ENCODE measurements around the gene ASGR1. TPM values are rescaled to one million over a fixed set of nuclear protein-coding genes. Genes with fewer than 3 reads are reported as not detected.

The ASGR1 gene
- polyA plus RNA-seq, 3 donors = 82.0 to 126 (median 114) TPM

DNA sequence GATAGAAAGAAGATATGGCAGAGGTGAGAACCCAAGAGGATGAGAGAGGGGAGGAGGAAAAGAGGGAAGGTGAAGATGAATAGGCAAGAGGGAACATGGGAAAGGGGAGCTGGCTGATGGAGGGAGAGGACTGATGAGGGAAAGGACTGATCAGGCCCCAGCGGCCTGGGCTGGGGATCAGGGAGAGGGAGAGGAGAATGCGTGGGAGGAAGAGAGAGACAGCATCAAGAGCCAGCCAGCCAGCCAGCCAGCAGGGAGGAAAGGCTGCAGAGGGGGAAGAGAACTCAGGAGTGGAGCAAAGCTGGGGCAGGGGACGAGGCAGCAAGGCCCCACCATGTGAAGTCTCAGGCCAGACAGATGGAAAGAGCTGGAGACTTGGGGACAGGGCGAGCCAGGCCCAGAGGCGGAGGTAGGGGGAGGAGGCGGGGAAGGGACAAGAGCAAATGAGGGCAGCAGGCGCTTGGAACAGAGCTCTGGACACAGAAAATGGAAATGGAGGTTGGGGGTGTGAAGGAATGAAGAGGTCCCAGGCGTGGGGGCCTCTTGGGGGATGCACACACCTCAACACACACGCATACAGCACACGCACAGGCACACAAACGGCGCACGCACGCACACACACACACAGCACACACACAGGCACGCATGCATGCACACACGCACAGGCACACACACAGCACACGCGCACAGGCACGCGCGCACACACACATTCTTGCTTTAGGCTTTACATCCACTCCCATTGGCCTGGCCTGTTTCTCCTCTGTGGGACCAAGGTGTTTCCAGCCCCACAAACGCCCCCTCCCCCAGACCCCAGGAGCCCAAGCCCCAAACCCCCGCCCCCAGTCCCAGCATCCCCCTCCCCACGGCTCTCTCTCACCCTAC is 28.2 kb upstream of the ASGR1 start:
- Histone ChIP-seq H3K36me3 (replicated peaks in 1 of 2; ENCODE audit: control insufficient read depth in 1 of 2, insufficient read depth in 2 of 2, low read length in 2 of 2) (peaks cover 14 to 15% of the 10 kb centered on the region in 2 donors), H3K4me2 (replicated peaks; ENCODE audit: extremely low read depth, low read length, poor library complexity, severe bottlenecking) (no peak overlapping the region), H3K79me2 (ENCODE audit: insufficient read depth, low read length) (peaks cover 42% of the 10 kb centered on the region), H3K27me3 (ENCODE audit: control insufficient read depth in 2 of 2, insufficient read depth in 2 of 2, low read length in 2 of 2) (no peaks in the 10 kb centered on the region), H3K4me3 (replicated peaks in 1 of 3; ENCODE audit: low read depth in 2 of 3, low read length in 3 of 3) (no peak overlapping the region), H3K27ac (ENCODE audit: low read depth in 1 of 2, low read length in 2 of 2) (no peak overlapping the region), H4K20me1 (ENCODE audit: insufficient read depth, low read length) (peaks cover 41% of the 10 kb centered on the region), H3K4me1 (ENCODE audit: control insufficient read depth in 1 of 2, insufficient read depth in 2 of 2, low read length in 2 of 2) (peaks cover 15 to 17% of the 10 kb centered on the region in 2 donors), H2AFZ (ENCODE audit: insufficient read depth, low read depth, low read length, poor library complexity, severe bottlenecking) (no peak overlapping the region), H3K9ac (ENCODE audit: insufficient read depth, low read length, poor library complexity, severe bottlenecking) (no peak overlapping the region), H3K9me3 (replicated peaks in 1 of 2; ENCODE audit: control insufficient read depth in 1 of 2, insufficient read depth in 1 of 2, low read length in 2 of 2) (no peaks in the 10 kb centered on the region)
- 95% methylated on average over 17 of the region's 24 CpGs for WGBS (ENCODE audit: insufficient coverage)
- Mint-ChIP-seq H3K4me1 (peaks cover 37% of the 10 kb centered on the region), H3K36me3 (peaks cover 21 to 35% of the 10 kb centered on the region in 2 donors), H3K4me3 (no peak overlapping the region), H3K27me3 (ENCODE audit: low read depth in 3 of 3) (peaks cover 0 to 12% (median 4%) of the 10 kb centered on the region in 3 donors), H3K9me3 (no peaks in the 10 kb centered on the region), H3K27ac (peak overlapping the region in 6 of 7 donors; percentile 16 to 98 (median 60))
- DNase-seq = no peak
- intact Hi-C loops (cut with micrococcal nuclease) = no loop called here
- TF ChIP-seq, protein P1, sequence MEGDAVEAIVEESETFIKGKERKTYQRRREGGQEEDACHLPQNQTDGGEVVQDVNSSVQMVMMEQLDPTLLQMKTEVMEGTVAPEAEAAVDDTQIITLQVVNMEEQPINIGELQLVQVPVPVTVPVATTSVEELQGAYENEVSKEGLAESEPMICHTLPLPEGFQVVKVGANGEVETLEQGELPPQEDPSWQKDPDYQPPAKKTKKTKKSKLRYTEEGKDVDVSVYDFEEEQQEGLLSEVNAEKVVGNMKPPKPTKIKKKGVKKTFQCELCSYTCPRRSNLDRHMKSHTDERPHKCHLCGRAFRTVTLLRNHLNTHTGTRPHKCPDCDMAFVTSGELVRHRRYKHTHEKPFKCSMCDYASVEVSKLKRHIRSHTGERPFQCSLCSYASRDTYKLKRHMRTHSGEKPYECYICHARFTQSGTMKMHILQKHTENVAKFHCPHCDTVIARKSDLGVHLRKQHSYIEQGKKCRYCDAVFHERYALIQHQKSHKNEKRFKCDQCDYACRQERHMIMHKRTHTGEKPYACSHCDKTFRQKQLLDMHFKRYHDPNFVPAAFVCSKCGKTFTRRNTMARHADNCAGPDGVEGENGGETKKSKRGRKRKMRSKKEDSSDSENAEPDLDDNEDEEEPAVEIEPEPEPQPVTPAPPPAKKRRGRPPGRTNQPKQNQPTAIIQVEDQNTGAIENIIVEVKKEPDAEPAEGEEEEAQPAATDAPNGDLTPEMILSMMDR (IDR thresholded peaks at IDR 0.05) = no peak

DNA sequence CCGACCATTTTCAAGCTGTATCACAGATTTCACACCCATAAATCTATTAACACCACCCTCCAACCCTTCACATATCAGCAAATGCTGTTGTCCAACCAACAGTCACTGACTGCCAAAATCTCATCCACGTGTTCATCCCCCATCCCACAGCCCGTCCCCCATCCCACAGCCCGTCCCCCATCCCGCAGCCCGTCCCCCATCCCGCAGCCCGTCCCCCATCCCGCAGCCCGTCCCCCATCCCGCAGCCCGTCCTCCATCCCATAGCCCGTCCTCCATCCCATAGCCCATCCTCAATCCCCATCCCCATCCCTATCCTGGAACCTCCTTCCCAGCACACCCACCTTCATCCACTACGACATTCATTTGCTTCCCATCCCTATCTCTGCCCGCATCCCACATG is 26.4 kb upstream of the ASGR1 start:
- H3K4me1 ChIP-seq (ENCODE audit: control insufficient read depth in 1 of 2, insufficient read depth in 2 of 2, low read length in 2 of 2) = peaks cover 15 to 17% of the 10 kb centered on the region in 2 donors
- TF ChIP-seq, protein P1 (IDR thresholded peaks at IDR 0.05) = no peak
- H3K4me2 ChIP-seq (replicated peaks; ENCODE audit: extremely low read depth, low read length, poor library complexity, severe bottlenecking) = peak overlapping the region; percentile 82
- WGBS (ENCODE audit: insufficient coverage) = 87% methylated on average over 13 of the region's 15 CpGs
- intact Hi-C loops (cut with micrococcal nuclease) = no loop called here
- H3K36me3 ChIP-seq (replicated peaks in 1 of 2; ENCODE audit: control insufficient read depth in 1 of 2, insufficient read depth in 2 of 2, low read length in 2 of 2) = peaks cover 26 to 29% of the 10 kb centered on the region in 2 donors
- H3K4me3 Mint-ChIP-seq = peak overlapping the region; percentile 79 to 87
- H2AFZ ChIP-seq (ENCODE audit: insufficient read depth, low read depth, low read length, poor library complexity, severe bottlenecking) = peak overlapping the region; percentile 73
- H3K4me1 Mint-ChIP-seq = peaks cover 28% of the 10 kb centered on the region
- H4K20me1 ChIP-seq (ENCODE audit: insufficient read depth, low read length) = peaks cover 32% of the 10 kb centered on the region
- H3K9ac ChIP-seq (ENCODE audit: insufficient read depth, low read length, poor library complexity, severe bottlenecking) = no peak overlapping the region
- no peak for DNase-seq
- peaks cover 1 to 10% (median 1%) of the 10 kb centered on the region in 3 donors for H3K27me3 Mint-ChIP-seq (ENCODE audit: low read depth in 3 of 3)
- no peaks in the 10 kb centered on the region for H3K27me3 ChIP-seq (ENCODE audit: control insufficient read depth in 2 of 2, insufficient read depth in 2 of 2, low read length in 2 of 2)
- peaks cover 27% of the 10 kb centered on the region for H3K79me2 ChIP-seq (ENCODE audit: insufficient read depth, low read length)
- no peaks in the 10 kb centered on the region for H3K9me3 ChIP-seq (replicated peaks in 1 of 2; ENCODE audit: control insufficient read depth in 1 of 2, insufficient read depth in 1 of 2, low read length in 2 of 2)
- no peaks in the 10 kb centered on the region for H3K9me3 Mint-ChIP-seq
- peak overlapping the region; percentile 81 to 98 (median 94) for H3K27ac Mint-ChIP-seq
- peak overlapping the region in 2 of 3 experiments; percentile 54 to 78 for H3K4me3 ChIP-seq (replicated peaks in 1 of 3; ENCODE audit: low read depth in 2 of 3, low read length in 3 of 3)
- peaks cover 34 to 51% of the 10 kb centered on the region in 2 donors for H3K36me3 Mint-ChIP-seq
- H3K27ac ChIP-seq (ENCODE audit: low read depth in 1 of 2, low read length in 2 of 2) = peak overlapping the region; percentile 60 to 79
